HG02623 (cell line): Measurements from ENCODE around the gene NHSL1.
A peak's percentile ranks its signal among the peaks of the same experiment; 100 is the strongest.

Experiments used
- ATAC-seq: cut with Tn5 transposase; IDR thresholded peaks from one replicate; pipeline ENCODE4 v1.9.1; 2021; ENCODE audit warnings: moderate library complexity; ENCODE audit not compliant: unreplicated experiment

Gene NHSL1, protein sequence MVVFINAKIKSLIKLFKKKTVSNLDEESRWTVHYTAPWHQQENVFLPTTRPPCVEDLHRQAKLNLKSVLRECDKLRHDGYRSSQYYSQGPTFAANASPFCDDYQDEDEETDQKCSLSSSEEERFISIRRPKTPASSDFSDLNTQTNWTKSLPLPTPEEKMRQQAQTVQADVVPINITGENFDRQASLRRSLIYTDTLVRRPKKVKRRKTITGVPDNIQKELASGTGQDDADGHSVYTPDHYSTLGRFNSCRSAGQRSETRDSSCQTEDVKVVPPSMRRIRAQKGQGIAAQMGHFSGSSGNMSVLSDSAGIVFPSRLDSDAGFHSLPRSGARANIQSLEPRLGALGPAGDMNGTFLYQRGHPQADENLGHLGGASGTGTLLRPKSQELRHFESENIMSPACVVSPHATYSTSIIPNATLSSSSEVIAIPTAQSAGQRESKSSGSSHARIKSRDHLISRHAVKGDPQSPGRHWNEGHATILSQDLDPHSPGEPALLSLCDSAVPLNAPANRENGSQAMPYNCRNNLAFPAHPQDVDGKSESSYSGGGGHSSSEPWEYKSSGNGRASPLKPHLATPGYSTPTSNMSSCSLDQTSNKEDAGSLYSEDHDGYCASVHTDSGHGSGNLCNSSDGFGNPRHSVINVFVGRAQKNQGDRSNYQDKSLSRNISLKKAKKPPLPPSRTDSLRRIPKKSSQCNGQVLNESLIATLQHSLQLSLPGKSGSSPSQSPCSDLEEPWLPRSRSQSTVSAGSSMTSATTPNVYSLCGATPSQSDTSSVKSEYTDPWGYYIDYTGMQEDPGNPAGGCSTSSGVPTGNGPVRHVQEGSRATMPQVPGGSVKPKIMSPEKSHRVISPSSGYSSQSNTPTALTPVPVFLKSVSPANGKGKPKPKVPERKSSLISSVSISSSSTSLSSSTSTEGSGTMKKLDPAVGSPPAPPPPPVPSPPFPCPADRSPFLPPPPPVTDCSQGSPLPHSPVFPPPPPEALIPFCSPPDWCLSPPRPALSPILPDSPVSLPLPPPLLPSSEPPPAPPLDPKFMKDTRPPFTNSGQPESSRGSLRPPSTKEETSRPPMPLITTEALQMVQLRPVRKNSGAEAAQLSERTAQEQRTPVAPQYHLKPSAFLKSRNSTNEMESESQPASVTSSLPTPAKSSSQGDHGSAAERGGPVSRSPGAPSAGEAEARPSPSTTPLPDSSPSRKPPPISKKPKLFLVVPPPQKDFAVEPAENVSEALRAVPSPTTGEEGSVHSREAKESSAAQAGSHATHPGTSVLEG (N-terminal part only)

DNA sequence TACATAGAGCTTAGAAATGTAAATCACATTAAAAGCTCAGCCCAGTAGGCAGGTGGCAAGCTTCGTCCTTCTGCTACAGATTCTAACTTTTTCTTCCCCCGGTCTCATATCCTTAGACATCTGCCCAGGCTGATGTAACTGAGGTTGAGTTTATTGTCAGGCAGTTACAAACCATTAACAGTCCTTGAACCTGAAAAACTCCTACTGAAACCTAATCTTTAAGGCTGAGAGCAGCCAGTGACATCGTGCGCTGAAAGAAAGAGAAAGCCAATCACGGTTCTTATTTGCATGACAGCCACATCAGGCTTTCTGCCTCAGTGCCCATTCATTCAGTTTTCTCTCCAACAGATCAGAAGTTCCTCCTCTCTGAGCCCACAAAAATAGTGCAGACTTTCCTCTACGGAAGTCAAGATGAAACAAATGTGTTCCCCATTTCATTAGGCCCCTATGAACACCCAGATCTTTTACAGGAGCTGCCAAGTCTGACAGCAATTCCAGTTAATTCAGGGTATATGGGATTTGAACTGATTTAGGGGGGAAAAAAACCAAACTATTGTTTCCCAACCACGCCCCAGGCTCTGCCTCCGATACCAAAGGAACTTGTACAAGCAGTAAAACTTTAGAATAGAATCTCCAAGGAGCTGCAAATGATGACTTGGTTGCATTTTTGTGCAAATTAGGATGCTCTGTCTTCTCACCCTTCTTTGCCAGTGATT lies at the start of gene NHSL1:
NHSL1 (minus strand) TSS at position 192 of the 716 bp plus-strand sequence. CDS start 204 bp downstream, outside the sequence.
- ATAC-seq: peak; percentile 90

DNA sequence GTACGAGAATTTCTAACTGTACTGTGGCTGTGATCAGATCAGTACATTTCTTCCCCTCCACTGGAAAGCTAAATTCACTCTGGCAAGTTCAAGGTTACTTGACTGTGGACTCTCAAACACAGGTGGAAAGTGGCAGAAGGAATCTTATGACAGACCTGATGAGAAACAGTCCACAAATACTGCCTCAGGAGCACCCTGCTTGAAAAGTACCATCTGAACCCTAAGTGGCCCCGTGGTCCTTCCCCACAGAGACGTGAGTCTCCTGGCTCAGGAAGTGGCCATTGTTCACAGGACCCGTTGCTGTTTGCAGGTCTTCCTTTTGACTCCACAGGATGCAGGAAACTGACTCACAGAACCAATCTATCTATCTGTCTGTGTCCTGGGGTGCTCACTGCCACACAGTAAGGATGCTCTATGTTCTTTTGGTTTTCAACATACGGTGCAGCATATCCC lies 47.5 kb upstream of the NHSL1 start:
- ATAC-seq: no peak

GRCh38 chr6:138545621-138545980 lies 46.3 kb upstream of the NHSL1 start:
- ATAC-seq: no peak

DNA sequence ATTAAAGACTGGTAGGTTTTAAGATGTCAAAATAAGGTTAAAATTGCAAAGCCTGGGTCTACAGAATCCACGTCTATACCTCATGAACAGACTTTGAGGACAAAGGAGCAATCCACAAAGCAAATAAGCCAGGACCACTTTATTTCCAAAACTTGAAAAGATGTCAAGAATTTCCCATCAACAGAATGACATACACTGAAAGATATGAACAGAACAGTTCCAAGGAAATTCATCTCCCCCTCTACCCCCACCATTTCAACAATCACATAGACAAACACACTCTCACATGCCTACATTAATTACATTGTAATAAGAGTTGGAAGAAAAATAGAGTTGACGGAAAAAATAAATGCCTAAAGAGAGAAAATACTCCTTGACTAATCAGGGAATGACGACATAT lies 45.2 kb upstream of the NHSL1 start:
- no peak for ATAC-seq

- no peak for ATAC-seq
Measured at GRCh38 chr6:138543657-138544056, 44.4 kb upstream of the NHSL1 start.

GRCh38 chr6:138541823-138542481 lies 42.7 kb upstream of the NHSL1 start:
- no peak for ATAC-seq

DNA sequence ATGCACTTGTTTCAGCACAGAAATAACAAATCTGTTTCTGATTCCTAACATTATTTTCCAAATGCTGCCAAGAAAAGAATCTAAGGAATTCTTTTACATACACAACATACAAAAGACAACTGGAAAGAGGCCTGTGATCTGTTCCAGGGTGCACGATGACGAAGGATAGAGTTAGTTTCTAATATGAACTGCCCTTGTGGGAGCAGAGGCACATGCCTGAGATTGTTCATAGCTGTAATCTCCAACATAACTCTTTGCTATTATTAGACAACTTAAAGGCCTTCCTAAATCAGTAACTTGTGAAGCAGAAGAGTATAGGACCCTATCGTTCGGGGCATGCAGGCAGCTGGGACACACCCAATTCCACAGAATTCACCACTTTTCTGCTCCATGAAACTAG lies 41.2 kb upstream of the NHSL1 start:
- no peak for ATAC-seq

GRCh38 chr6:138539876-138540275 lies 40.6 kb upstream of the NHSL1 start:
- ATAC-seq: no peak

DNA sequence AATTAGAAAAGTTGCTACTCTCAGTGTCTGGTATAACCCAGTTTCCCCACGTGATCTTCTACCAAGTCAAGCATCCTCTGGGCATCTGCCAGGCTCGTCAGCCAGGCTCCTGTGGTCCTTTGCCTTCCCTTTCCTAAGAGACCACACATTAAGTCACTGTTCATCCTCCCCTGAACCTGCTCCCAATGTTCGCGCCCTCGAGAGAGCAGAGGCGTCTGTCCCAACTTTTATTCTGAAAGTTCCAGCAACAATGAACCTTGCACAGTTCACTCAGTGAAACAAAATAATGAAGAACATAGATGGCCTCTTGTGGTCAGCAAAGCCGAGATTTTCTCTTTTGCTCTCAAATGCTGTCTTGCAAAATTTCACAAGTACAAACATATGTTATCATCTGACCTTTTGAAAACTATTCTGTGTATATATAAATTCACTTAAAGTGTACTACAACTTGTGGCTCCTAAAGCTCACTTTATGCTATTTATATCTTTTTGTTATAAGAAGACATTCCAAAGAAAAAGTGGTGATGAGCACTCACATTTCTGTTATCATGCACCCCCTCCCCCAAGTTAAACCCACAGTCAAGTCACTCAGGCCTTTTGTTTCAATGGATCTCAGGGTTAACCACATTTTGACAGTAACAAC lies 39.2 kb upstream of the NHSL1 start:
- ATAC-seq: no peak

DNA sequence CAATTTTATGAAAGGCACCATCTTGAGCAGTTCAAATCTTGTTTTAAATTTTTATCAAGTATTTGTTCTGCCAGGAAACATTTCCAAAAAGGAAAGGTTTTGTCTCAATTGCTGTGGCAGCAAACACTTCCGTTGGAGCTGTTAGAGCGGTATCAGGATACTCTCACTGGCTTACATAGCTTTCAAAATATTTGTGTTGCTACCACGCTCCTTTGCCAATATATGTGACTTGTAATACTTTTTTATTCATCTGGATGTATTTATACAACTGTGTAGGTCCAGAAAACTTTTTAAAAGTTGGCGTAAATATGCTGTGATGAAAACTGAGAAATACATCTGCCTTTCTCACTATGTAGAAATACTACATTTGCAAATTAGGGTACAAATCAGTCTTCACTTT lies 37.8 kb upstream of the NHSL1 start:
- ATAC-seq: no peak

DNA sequence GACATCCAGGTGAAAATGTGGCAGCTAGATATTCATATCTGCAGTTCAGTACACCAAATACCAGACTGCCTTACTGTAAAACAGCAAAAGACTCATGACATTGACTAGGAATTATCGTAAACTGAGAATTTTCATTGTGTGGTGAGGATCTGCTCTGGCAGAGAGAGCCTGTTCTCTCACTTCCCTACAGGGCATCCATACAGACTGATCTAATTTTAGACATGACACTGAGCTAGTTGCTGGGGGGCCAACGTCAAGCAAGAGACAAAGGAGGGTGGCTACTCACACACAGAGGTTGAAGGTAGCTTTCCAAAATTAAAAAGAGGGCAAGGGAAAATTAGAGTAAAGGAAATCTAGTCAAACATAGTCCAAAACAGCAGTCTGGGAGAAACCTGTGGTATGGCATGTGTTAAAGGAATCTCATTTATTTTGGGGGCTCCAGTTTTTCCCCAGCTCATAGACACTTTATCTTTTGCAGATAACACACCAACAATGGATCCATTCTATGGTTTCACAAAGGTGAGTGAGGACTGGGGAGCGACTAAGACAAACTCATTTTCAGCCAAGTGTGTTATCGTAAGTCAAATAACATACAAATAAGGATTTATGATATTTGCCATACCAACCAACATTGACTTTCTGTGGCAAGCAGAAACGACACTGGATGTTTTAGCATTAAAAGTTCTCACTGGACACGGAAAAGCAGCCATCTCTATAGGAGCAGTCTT lies 36.6 kb upstream of the NHSL1 start:
- ATAC-seq: no peak

DNA sequence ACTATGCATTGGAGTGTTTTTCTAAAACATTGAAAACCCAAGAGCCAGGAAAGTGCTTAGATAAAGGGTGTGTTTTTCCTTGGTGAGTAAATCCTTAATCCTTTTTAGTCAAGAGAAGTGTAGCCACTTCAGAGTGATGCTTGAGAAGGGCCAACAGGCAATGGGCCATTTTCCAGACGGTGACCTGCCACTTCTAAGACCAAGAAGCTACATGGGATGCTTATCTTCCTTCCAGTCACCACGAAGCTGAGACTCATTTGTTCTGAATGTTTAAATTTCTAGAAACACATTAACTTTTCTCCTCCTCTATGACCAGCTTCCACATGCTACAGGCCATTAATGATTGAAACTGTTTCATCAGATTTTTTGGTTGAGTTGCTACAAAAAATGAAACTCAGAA lies 34.4 kb upstream of the NHSL1 start:
- no peak for ATAC-seq

DNA sequence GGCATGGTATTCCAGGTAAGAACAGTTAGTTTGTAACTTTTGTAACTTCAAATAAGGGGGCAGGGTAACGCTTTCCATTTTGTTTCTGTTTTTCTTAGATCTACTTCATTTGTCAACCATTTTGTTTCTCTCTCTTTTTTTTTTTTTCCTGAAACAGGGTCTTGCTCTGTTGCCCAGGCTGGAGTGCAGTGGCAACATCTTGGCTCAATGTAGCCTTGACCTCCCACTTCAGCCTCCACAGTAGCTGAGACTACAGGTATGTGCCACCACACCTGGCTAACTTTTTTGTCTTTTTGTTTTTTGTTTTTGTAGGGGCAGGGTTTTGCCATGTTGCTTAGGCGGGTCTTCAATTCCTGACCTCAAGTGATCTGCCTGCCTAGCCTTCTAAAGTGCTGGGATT lies 32.1 kb upstream of the NHSL1 start:
- no peak for ATAC-seq

GRCh38 chr6:138529478-138529877 lies 30.2 kb upstream of the NHSL1 start:
- ATAC-seq: no peak

GRCh38 chr6:138528956-138529355 lies 29.7 kb upstream of the NHSL1 start:
- ATAC-seq: no peak

GRCh38 chr6:138528137-138528536 lies 28.8 kb upstream of the NHSL1 start:
- no peak for ATAC-seq

DNA sequence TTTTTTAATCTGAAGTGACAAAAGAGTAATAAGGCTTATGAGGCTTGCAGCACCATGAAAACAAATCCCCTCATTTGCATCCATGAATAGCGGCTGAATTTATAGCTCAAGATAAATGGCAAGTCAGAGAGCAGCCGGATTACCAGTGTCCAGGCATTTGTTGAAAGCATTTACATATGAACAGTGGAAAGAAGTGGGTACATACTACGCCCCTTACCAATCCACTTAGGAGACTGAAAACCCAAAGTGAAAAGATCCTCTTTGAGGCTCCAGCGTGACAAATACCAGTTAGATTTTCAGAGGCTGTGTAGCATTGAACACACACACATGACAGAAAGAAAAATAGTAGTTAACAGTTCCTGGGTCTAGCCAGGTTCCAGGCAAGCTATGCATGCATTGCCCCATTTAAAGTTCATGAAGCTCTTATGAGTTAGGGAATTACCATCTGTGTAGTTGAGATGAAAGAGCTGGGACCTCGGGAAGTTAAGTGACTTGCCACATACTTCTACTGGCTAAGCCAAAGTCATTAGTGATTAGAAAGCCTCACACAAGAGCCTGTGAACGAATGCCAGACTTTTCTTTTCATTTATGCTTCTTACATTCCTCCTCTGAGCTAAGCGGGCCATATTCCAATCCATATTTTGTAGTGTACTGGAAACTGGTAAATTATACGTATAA lies 28.3 kb upstream of the NHSL1 start:
- no peak for ATAC-seq

- no peak for ATAC-seq
Measured at GRCh38 chr6:138526822-138527235, 27.5 kb upstream of the NHSL1 start.
